ENCODE data around the gene RMI1.

The RMI1 gene

GRCh38 chr9:83988411-83988810 is 7.8 kb downstream of the RMI1 start:
- no peak for TF ChIP-seq CTCF (conservative IDR thresholded peaks at IDR 0.05; ENCODE audit: low read depth, low read length)
- DNase-seq (ENCODE audit: low read depth), result no peak
- H3K4me3 ChIP-seq (ENCODE audit: low read depth, low read length), result no peak overlapping the region

GRCh38 chr9:83991355-83991754 is 10.8 kb downstream of the RMI1 start:
- no peak for DNase-seq (ENCODE audit: low read depth)
- no peak overlapping the region for H3K4me3 ChIP-seq (ENCODE audit: low read depth, low read length)
- TF ChIP-seq CTCF (conservative IDR thresholded peaks at IDR 0.05; ENCODE audit: low read depth, low read length), result no peak

- peak; percentile 60 for DNase-seq (ENCODE audit: low read depth)
- peak; percentile 23 for TF ChIP-seq CTCF (conservative IDR thresholded peaks at IDR 0.05; ENCODE audit: low read depth, low read length)
- no peak overlapping the region for H3K4me3 ChIP-seq (ENCODE audit: low read depth, low read length)
These were observed 11.8 kb downstream of the RMI1 start for GRCh38 chr9:83992407-83992806.

GRCh38 chr9:83992901-83993300 is 12.3 kb downstream of the RMI1 start:
- H3K4me3 ChIP-seq (ENCODE audit: low read depth, low read length), result no peak overlapping the region
- no peak for DNase-seq (ENCODE audit: low read depth)
- no peak for TF ChIP-seq CTCF (conservative IDR thresholded peaks at IDR 0.05; ENCODE audit: low read depth, low read length)

GRCh38 chr9:83996126-83996525 is 15.5 kb downstream of the RMI1 start:
- no peak for TF ChIP-seq CTCF (conservative IDR thresholded peaks at IDR 0.05; ENCODE audit: low read depth, low read length)
- no peak for DNase-seq (ENCODE audit: low read depth)
- H3K4me3 ChIP-seq (ENCODE audit: low read depth, low read length), result no peak overlapping the region

- TF ChIP-seq CTCF (conservative IDR thresholded peaks at IDR 0.05; ENCODE audit: low read depth, low read length), result no peak
- DNase-seq (ENCODE audit: low read depth), result no peak
- H3K4me3 ChIP-seq (ENCODE audit: low read depth, low read length), result no peak overlapping the region
These were observed 18.7 kb downstream of the RMI1 start for GRCh38 chr9:83999141-83999918.

- no peak overlapping the region for H3K4me3 ChIP-seq (ENCODE audit: low read depth, low read length)
- peak; percentile 43 for DNase-seq (ENCODE audit: low read depth)
- no peak for TF ChIP-seq CTCF (conservative IDR thresholded peaks at IDR 0.05; ENCODE audit: low read depth, low read length)
These were observed 19.6 kb downstream of the RMI1 start for GRCh38 chr9:84000186-84000585.
